GF-D8 (cell line): ENCODE data around the gene AFF4.

ENCODE experiments used
- DNase-seq: peaks from one replicate; lab custom pipeline; 2025; lab: John Stamatoyannopoulos, UW

Gene AFF4

GRCh38 chr5:132853790-132854189, 109.6 kb downstream of the AFF4 start:
- no peak for DNase-seq

- DNase-seq = no peak
Measured at GRCh38 chr5:132853323-132853722, 110.1 kb downstream of the AFF4 start.

GRCh38 chr5:132850066-132850465, 113.4 kb downstream of the AFF4 start:
- no peak for DNase-seq

GRCh38 chr5:132849347-132849746, 114.1 kb downstream of the AFF4 start:
- DNase-seq = no peak

- DNase-seq = no peak
Measured at GRCh38 chr5:132848270-132848669, 115.2 kb downstream of the AFF4 start.

- DNase-seq = no peak
Measured at GRCh38 chr5:132841305-132841704, 122.1 kb downstream of the AFF4 start.

GRCh38 chr5:132840896-132841295, 122.5 kb downstream of the AFF4 start:
- no peak for DNase-seq

- DNase-seq = no peak
Measured at GRCh38 chr5:132840313-132840712, 123.1 kb downstream of the AFF4 start.

- no peak for DNase-seq
Measured at GRCh38 chr5:132839426-132840301, 123.8 kb downstream of the AFF4 start.

- DNase-seq = no peak
Measured at GRCh38 chr5:132838516-132839282, 124.7 kb downstream of the AFF4 start.

GRCh38 chr5:132837868-132838267, 125.6 kb downstream of the AFF4 start:
- DNase-seq = no peak

GRCh38 chr5:132836852-132837251, 126.6 kb downstream of the AFF4 start:
- DNase-seq = no peak

GRCh38 chr5:132834057-132834456, 129.4 kb downstream of the AFF4 start:
- DNase-seq = no peak

- DNase-seq = no peak
Measured at GRCh38 chr5:132832612-132833011, 130.8 kb downstream of the AFF4 start.

GRCh38 chr5:132831095-132831860, 132.2 kb downstream of the AFF4 start:
- no peak for DNase-seq

- no peak for DNase-seq
Measured at GRCh38 chr5:132830436-132831094, 132.9 kb downstream of the AFF4 start, which contains the start of gene SHROOM1. TSS of gene SHROOM1 (minus strand) at chr5:132830647. CDS start at chr5:132826140, 4,507 bp downstream.

GRCh38 chr5:132829742-132830435, 133.5 kb downstream of the AFF4 start:
- no peak for DNase-seq

- DNase-seq = no peak
Measured at GRCh38 chr5:132828846-132829494, 134.5 kb downstream of the AFF4 start.

- no peak for DNase-seq
Measured at GRCh38 chr5:132827943-132828673, 135.3 kb downstream of the AFF4 start.
